IPS-15b (cell line): ENCODE measurements around the gene ANAPC2.

ENCODE experiments used
- H3K27me3 ChIP-seq: one replicate; pipeline ENCODE4 v1.6.1; 2013; ENCODE audit warnings: low read length; ENCODE audit not compliant: control insufficient read depth, insufficient read depth
- H3K36me3 ChIP-seq: one replicate; pipeline ENCODE4 v1.6.1; 2013; ENCODE audit warnings: low read length; ENCODE audit not compliant: control insufficient read depth, insufficient read depth
- H3K4me1 ChIP-seq: one replicate; pipeline ENCODE4 v1.6.1; 2013; ENCODE audit warnings: mild to moderate bottlenecking, low read length; ENCODE audit not compliant: control insufficient read depth, insufficient read depth
- H3K4me3 ChIP-seq: one replicate; pipeline ENCODE4 v1.5.1; 2013; ENCODE audit warnings: low read depth, low read length
- H3K9ac ChIP-seq: one replicate; pipeline ENCODE4 v1.6.1; 2013; ENCODE audit warnings: low read depth, mild to moderate bottlenecking, low read length
- H3K9me3 ChIP-seq: one replicate; pipeline ENCODE4 v1.6.1; 2013; ENCODE audit warnings: mild to moderate bottlenecking, low read length; ENCODE audit not compliant: control insufficient read depth, insufficient read depth

The ANAPC2 gene

GRCh38 chr9:137188490-137189296 lies at the start of gene ANAPC2, which contains the start of gene SSNA1:
ANAPC2 (minus strand) TSS chr9:137188560; CDS start chr9:137188532, 28 bp downstream.
SSNA1 (plus strand) TSS chr9:137188676; CDS start chr9:137188727, 51 bp downstream.
- Histone ChIP-seq H3K27me3 (no peaks in the 10 kb centered on the region), H3K4me1 (peaks cover 10% of the 10 kb centered on the region), H3K4me3 (peak within 1 kb of the TSS; percentile 97), H3K9ac (peak within 1 kb of the TSS; percentile 81), H3K36me3 (peaks cover 26% of the 10 kb centered on the region), H3K9me3 (no peaks in the 10 kb centered on the region)

- H3K4me1 ChIP-seq = no peaks in the 10 kb centered on the region
- peak overlapping the region; percentile 13 for H3K4me3 ChIP-seq
- no peak overlapping the region for H3K9ac ChIP-seq
- H3K36me3 ChIP-seq = peaks cover 2% of the 10 kb centered on the region
- H3K9me3 ChIP-seq = no peaks in the 10 kb centered on the region
- H3K27me3 ChIP-seq = no peaks in the 10 kb centered on the region
Measured at GRCh38 chr9:137236936-137237421, 48.6 kb upstream of the ANAPC2 start.

GRCh38 chr9:137236238-137236935 lies 48.0 kb upstream of the ANAPC2 start:
- H3K9me3 ChIP-seq = no peaks in the 10 kb centered on the region
- H3K36me3 ChIP-seq = no peaks in the 10 kb centered on the region
- H3K4me3 ChIP-seq = peak overlapping the region; percentile 13
- no peak overlapping the region for H3K9ac ChIP-seq
- H3K4me1 ChIP-seq = no peaks in the 10 kb centered on the region
- no peaks in the 10 kb centered on the region for H3K27me3 ChIP-seq

GRCh38 chr9:137235424-137236237 lies 47.3 kb upstream of the ANAPC2 start:
- Histone ChIP-seq H3K4me1 (no peaks in the 10 kb centered on the region), H3K9ac (no peak overlapping the region), H3K4me3 (no peak overlapping the region), H3K36me3 (no peaks in the 10 kb centered on the region), H3K9me3 (no peaks in the 10 kb centered on the region), H3K27me3 (no peaks in the 10 kb centered on the region)

- Histone ChIP-seq H3K27me3 (no peaks in the 10 kb centered on the region), H3K36me3 (no peaks in the 10 kb centered on the region), H3K4me1 (no peaks in the 10 kb centered on the region), H3K4me3 (no peak overlapping the region), H3K9ac (no peak overlapping the region), H3K9me3 (no peaks in the 10 kb centered on the region)
Measured at GRCh38 chr9:137234758-137235423, 46.5 kb upstream of the ANAPC2 start.

- Histone ChIP-seq H3K4me1 (no peaks in the 10 kb centered on the region), H3K9me3 (no peaks in the 10 kb centered on the region), H3K9ac (no peak overlapping the region), H3K27me3 (no peaks in the 10 kb centered on the region), H3K36me3 (no peaks in the 10 kb centered on the region), H3K4me3 (no peak overlapping the region)
Measured at GRCh38 chr9:137234055-137234697, 45.8 kb upstream of the ANAPC2 start.

GRCh38 chr9:137233143-137233980 lies 45.0 kb upstream of the ANAPC2 start:
- Histone ChIP-seq H3K9me3 (no peaks in the 10 kb centered on the region), H3K27me3 (no peaks in the 10 kb centered on the region), H3K9ac (no peak overlapping the region), H3K4me3 (no peak overlapping the region), H3K36me3 (no peaks in the 10 kb centered on the region), H3K4me1 (no peaks in the 10 kb centered on the region)

GRCh38 chr9:137232510-137232909 lies 44.1 kb upstream of the ANAPC2 start:
- Histone ChIP-seq H3K9me3 (no peaks in the 10 kb centered on the region), H3K27me3 (no peaks in the 10 kb centered on the region)

GRCh38 chr9:137232101-137232500 lies 43.7 kb upstream of the ANAPC2 start:
- H3K4me3 ChIP-seq = no peak overlapping the region
- H3K9me3 ChIP-seq = no peaks in the 10 kb centered on the region
- H3K9ac ChIP-seq = no peak overlapping the region
- H3K4me1 ChIP-seq = no peaks in the 10 kb centered on the region
- no peaks in the 10 kb centered on the region for H3K36me3 ChIP-seq
- no peaks in the 10 kb centered on the region for H3K27me3 ChIP-seq

More at GRCh38 chr9:137232510-137232909, 44.1 kb upstream of the ANAPC2 start:
- H3K4me1 ChIP-seq = no peaks in the 10 kb centered on the region
- no peak overlapping the region for H3K9ac ChIP-seq
- H3K36me3 ChIP-seq = no peaks in the 10 kb centered on the region
- H3K4me3 ChIP-seq = no peak overlapping the region

GRCh38 chr9:137231372-137232039 lies 43.1 kb upstream of the ANAPC2 start:
- H3K4me1 ChIP-seq = no peaks in the 10 kb centered on the region
- H3K4me3 ChIP-seq = no peak overlapping the region
- no peaks in the 10 kb centered on the region for H3K27me3 ChIP-seq
- no peaks in the 10 kb centered on the region for H3K9me3 ChIP-seq
- H3K36me3 ChIP-seq = no peaks in the 10 kb centered on the region
- no peak overlapping the region for H3K9ac ChIP-seq
